ENCODE results near the gene ARHGAP8. TPM values are rescaled to one million over a fixed set of nuclear protein-coding genes. Genes with fewer than 3 reads are reported as not detected.

The ARHGAP8 gene
- total and polyA plus RNA-seq, 2 donors (not counting 1 experiment from before 2014, with no cell fraction given) = 0.07 to 0.17 TPM

DNA sequence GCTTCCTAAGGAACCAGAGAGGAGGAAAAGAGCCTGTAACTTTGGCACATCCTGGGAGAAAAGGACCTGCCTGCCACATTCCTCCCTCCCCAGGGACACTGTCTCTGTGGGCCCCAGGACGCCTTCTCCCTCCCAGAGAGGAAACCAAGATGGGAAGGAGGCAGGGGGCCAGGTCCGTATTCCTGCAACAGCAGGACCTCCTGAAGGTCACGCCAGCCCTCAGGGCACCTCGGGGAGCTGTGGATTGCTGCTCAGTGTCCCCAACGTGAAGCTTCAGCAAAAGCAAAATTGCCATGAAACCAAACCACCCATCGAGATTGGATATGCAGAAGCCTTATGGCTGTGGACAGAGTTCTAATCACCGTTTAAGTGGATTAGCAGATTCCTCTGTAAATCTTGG is 86.7 kb downstream of the ARHGAP8 start:
- Histone ChIP-seq H2AFZ (ENCODE audit: low read length) (no peak overlapping the region), H3K27me3 (ENCODE audit: control insufficient read depth, insufficient read depth, low read length) (no peaks in the 10 kb centered on the region), H3K4me3 (replicated peaks in 1 of 4; ENCODE audit: control extremely low read depth in 1 of 4, insufficient read depth in 1 of 4, low read depth in 3 of 4, low read length in 4 of 4) (no peak overlapping the region), H3K9me3 (ENCODE audit: control insufficient read depth, insufficient read depth, low read depth, low read length) (no peaks in the 10 kb centered on the region), H3K4me2 (ENCODE audit: extremely low read depth, insufficient read depth, low read length) (no peak overlapping the region), H3K36me3 (ENCODE audit: control insufficient read depth, insufficient read depth, low read length) (no peaks in the 10 kb centered on the region), H3K4me1 (ENCODE audit: control insufficient read depth, extremely low read depth, insufficient read depth, low read length) (no peaks in the 10 kb centered on the region), H3K79me2 (ENCODE audit: control insufficient read depth, insufficient read depth, low read length) (no peaks in the 10 kb centered on the region), H3K27ac (ENCODE audit: insufficient read depth, low read length) (no peak overlapping the region), H4K20me1 (ENCODE audit: control insufficient read depth, extremely low read depth, insufficient read depth, low read length) (no peaks in the 10 kb centered on the region), H3K9ac (ENCODE audit: insufficient read depth, low read length) (no peak overlapping the region)
- DNase-seq (ENCODE audit: low read depth in 2 of 2) = no peak
- TF ChIP-seq CTCF (conservative IDR thresholded peaks at IDR 0.05 in 1 of 2, IDR thresholded peaks at IDR 0.05 in 1 of 2; ENCODE audit: low read depth in 1 of 2, low read length in 2 of 2) = no peak
- no peak for TF ChIP-seq EZH2 (IDR thresholded peaks at IDR 0.05; ENCODE audit: low read length, missing control alignments)

DNA sequence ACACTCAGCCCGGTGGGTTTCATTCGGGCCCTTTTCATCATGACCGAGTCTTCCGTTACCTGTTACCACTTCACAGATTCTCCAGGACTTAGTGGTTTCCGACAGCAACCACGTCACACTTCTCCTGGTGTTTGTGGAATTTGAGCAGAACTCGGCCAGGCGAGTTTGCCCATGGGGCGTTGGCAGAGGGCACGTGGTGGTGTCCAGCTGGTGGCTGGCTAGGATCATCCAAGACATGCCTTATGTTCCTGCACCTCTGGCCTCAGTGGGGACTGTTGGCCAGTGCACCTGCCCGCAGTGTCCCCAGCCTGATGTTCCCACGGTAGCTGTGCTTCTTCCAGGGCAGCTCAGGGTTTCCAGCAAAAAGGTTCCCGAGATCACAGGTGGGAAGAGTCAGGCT is 87.3 kb downstream of the ARHGAP8 start:
- Histone ChIP-seq H3K27ac (ENCODE audit: insufficient read depth, low read length) (no peak overlapping the region), H3K4me1 (ENCODE audit: control insufficient read depth, extremely low read depth, insufficient read depth, low read length) (no peaks in the 10 kb centered on the region), H3K9me3 (ENCODE audit: control insufficient read depth, insufficient read depth, low read depth, low read length) (no peaks in the 10 kb centered on the region), H3K9ac (ENCODE audit: insufficient read depth, low read length) (no peak overlapping the region), H3K79me2 (ENCODE audit: control insufficient read depth, insufficient read depth, low read length) (no peaks in the 10 kb centered on the region), H4K20me1 (ENCODE audit: control insufficient read depth, extremely low read depth, insufficient read depth, low read length) (no peaks in the 10 kb centered on the region), H2AFZ (ENCODE audit: low read length) (no peak overlapping the region), H3K4me3 (replicated peaks in 1 of 4; ENCODE audit: control extremely low read depth in 1 of 4, insufficient read depth in 1 of 4, low read depth in 3 of 4, low read length in 4 of 4) (no peak overlapping the region), H3K4me2 (ENCODE audit: extremely low read depth, insufficient read depth, low read length) (no peak overlapping the region), H3K27me3 (ENCODE audit: control insufficient read depth, insufficient read depth, low read length) (no peaks in the 10 kb centered on the region), H3K36me3 (ENCODE audit: control insufficient read depth, insufficient read depth, low read length) (no peaks in the 10 kb centered on the region)
- TF ChIP-seq EZH2 (IDR thresholded peaks at IDR 0.05; ENCODE audit: low read length, missing control alignments) = no peak
- TF ChIP-seq CTCF (conservative IDR thresholded peaks at IDR 0.05 in 1 of 2, IDR thresholded peaks at IDR 0.05 in 1 of 2; ENCODE audit: low read depth in 1 of 2, low read length in 2 of 2) = no peak
- no peak for DNase-seq (ENCODE audit: low read depth in 2 of 2)

GRCh38 chr22:44840611-44841322 is 88.4 kb downstream of the ARHGAP8 start:
- TF ChIP-seq EZH2 (IDR thresholded peaks at IDR 0.05; ENCODE audit: low read length, missing control alignments) = no peak
- Histone ChIP-seq H2AFZ (ENCODE audit: low read length) (no peak overlapping the region), H3K27ac (ENCODE audit: insufficient read depth, low read length) (no peak overlapping the region)

More at GRCh38 chr22:44840611-44841322, 88.4 kb downstream of the ARHGAP8 start:
- Histone ChIP-seq H3K27me3 (ENCODE audit: control insufficient read depth, insufficient read depth, low read length) (no peaks in the 10 kb centered on the region), H3K4me3 (replicated peaks in 1 of 4; ENCODE audit: control extremely low read depth in 1 of 4, insufficient read depth in 1 of 4, low read depth in 3 of 4, low read length in 4 of 4) (no peak overlapping the region), H4K20me1 (ENCODE audit: control insufficient read depth, extremely low read depth, insufficient read depth, low read length) (no peaks in the 10 kb centered on the region), H3K9me3 (ENCODE audit: control insufficient read depth, insufficient read depth, low read depth, low read length) (no peaks in the 10 kb centered on the region), H3K9ac (ENCODE audit: insufficient read depth, low read length) (no peak overlapping the region), H3K4me1 (ENCODE audit: control insufficient read depth, extremely low read depth, insufficient read depth, low read length) (no peaks in the 10 kb centered on the region), H3K36me3 (ENCODE audit: control insufficient read depth, insufficient read depth, low read length) (no peaks in the 10 kb centered on the region), H3K79me2 (ENCODE audit: control insufficient read depth, insufficient read depth, low read length) (no peaks in the 10 kb centered on the region), H3K4me2 (ENCODE audit: extremely low read depth, insufficient read depth, low read length) (no peak overlapping the region)
- DNase-seq (ENCODE audit: low read depth in 2 of 2) = no peak
